HG02678 (cell line): ENCODE results near the gene CFLAR.
A peak's percentile ranks its signal among the peaks of the same experiment; 100 is the strongest.
"Not testable (repeated sequence)": the region's sequence is repeated elsewhere in the genome, so short reads cannot be mapped to it uniquely, and the experiment has no call there.

Experiments used
- ATAC-seq: cut with Tn5 transposase; IDR thresholded peaks from one replicate; pipeline ENCODE4 v1.9.1; 2021; ENCODE audit warnings: mild to moderate bottlenecking, moderate library complexity; ENCODE audit not compliant: unreplicated experiment

Gene CFLAR

DNA sequence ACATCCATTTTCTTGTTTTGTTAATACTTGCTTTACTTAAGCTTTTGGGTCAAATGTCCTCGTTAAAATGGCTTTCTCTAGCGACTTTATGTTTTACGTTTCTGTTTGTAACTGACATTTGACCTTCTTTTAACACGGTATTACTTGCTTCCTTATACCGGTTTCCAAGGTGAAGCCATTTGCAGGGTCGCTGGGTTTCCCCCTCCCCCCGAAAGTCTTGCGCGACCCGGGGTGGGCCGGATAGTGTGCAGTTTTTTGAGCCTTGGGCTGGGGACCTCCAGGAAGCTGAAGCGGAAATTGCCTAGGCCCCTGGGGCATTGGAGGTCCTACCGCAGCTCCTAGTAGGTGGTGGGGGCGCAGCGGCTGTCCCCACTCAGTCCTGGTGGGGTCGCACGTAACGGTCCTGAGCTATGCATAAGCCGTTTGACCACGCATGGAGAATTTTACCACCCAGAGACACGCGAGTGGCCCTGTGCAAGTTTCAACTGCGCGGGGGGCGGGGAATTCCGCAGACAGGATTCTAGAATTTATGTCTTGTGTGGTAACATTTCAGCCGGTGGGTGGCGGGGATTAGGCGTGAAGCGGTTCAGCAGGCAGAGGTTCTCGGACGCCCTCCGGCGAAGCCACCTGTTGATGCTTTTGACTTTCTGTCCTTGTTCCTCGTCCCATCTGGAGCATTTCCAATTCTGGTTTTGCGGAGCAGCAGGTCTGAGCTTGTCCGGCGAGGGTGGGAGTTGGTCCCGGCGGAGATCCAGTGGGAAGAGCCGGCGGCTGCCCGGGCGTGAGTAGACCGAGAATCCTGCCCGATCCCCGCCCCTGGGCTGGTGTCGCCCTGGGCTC is 2.4 kb downstream of the CFLAR start:
- peak; percentile 54 for ATAC-seq

GRCh38 chr2:201118961-201119854 is 3.2 kb downstream of the CFLAR start:
- no peak for ATAC-seq

DNA sequence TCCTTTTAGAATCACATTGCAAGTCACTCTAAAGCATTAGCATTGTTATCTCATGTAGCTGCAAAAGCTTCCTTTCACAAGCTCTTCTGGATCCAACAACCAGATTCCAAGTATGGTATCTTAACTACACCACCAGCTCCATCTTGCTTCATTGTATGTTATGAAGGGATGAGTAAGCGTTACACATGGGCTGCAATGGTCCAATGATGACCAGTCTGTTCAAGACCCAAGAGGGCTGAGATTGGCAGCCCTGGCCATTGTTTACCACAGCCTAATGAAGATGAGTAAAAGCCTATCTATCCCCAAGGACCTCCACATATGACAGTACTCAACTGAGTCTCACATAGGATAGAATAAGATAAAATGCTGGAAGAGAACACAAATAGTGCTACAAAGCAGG is 6.3 kb downstream of the CFLAR start:
- ATAC-seq, result no peak

- ATAC-seq, result no peak
These were observed 10.6 kb downstream of the CFLAR start for GRCh38 chr2:201126308-201127151.

GRCh38 chr2:201127152-201127511 is 11.2 kb downstream of the CFLAR start:
- ATAC-seq, result no peak

DNA sequence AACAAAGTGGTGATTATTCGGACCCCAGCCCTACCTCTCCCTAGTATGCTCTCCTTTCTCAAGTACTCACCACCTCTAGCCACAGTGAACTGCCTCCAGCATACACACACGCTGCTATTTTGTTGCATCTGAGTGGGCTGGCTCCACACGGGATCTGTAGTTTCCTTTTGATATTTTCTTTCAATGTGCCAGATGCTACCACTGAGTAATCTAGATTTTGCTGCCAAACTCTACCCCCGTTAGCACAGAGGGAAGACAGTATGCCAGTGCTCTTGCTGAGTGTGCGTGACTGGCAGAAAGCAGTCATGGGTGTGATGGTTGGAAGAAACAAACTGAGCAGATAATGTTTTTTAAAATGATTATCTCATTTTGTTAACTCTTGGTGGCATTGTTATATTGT is 11.6 kb downstream of the CFLAR start:
- no peak for ATAC-seq

DNA sequence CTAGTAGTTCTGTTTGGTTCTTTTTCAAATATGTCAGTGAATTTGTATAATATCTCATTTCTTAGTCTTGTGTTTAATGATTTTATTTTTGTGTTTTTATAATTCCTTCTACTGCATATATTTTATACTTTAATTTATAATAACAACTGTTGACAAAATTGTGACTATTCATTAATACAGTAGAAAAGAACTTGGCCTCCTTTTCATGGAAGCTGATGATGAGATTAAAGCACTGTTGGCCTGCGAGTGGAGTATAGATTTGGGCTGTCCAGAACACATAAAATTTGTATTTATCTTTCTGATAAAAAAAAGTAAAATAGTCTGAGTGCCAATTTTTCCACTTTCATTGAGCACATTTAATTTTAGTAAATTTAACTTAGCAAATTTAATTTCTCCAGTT is 12.1 kb downstream of the CFLAR start:
- ATAC-seq, result no peak

DNA sequence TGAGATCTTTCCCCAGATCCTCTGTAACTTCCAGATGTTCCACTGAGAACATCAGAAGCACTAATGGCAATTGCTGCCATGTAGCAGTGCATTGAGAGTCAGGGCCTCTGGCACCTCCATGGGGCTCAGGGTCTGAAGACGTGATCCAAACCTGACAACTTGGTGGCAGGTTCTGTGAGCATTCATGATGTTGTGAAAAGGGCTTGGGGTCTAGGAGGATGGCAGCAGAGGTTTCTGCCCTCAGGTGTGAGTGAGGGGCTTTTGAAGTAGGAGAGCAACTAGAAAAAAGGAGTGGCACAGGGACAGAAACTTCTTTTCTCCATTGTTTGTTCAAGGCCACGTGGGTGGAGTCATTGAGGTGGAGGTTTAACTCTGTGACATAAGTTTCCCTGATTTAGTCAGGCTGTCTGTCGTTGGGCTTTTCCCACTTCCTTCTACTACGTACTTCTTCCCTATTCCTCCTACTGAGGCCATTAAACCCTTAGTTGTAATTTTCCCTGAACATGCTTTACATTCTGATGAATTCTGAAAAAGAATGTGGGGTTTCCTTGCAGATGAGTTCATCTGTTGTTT is 13.1 kb downstream of the CFLAR start:
- peak; percentile 17 for ATAC-seq

GRCh38 chr2:201130524-201131186 is 14.7 kb downstream of the CFLAR start:
- ATAC-seq, result no peak

- peak; percentile 33 for ATAC-seq
These were observed 16.6 kb downstream of the CFLAR start for GRCh38 chr2:201132518-201132917.

DNA sequence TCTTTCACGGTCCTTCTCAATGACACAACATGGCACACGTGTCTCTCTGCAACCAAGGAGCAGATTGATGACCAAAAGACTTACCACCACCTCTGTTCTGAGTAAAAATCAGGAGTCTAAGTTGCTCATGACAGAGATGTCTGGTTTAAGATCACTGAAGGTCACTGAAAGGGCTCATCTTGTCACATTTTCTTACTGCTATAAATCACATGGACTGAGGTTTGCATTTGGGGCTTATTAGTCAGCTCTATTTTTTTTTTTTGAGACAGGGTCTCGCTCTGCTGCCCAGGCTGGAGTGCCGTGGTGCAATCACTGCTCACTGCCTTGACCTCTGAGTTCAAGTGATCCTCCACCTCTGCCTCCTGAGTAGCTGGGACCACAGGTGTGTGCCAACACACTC is 19.4 kb downstream of the CFLAR start:
- no peak for ATAC-seq

GRCh38 chr2:201136889-201137321 is 20.9 kb downstream of the CFLAR start:
- no peak for ATAC-seq

- ATAC-seq, result no peak
These were observed 21.8 kb downstream of the CFLAR start for GRCh38 chr2:201137505-201138400.

DNA sequence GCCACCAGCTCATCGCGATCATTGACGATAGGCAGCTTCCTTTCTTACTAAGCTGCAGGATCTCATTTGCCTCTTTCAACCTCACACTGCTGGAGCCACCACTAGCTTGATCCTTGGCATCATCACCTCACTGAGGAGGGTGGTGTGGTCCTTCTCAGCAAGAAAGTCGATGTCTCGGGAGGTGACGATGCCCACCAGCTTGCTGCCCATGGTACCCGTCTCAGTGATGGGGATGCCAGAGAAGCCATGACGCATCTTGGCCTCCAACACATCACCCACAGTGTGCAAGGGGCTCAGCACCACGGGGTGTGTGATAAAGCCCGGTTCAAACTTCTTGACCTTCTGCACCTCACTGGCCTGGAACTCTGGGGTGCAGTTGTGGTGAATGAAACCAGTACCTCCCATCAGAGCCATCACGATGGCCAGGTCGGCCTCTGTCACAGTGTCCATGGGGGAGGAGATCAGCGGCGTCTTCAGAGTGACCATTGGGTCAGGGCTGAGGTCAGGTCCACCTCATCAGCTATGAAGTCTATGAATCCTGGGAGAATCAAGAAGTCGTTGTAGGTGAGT is 22.5 kb downstream of the CFLAR start:
- no peak for ATAC-seq

DNA sequence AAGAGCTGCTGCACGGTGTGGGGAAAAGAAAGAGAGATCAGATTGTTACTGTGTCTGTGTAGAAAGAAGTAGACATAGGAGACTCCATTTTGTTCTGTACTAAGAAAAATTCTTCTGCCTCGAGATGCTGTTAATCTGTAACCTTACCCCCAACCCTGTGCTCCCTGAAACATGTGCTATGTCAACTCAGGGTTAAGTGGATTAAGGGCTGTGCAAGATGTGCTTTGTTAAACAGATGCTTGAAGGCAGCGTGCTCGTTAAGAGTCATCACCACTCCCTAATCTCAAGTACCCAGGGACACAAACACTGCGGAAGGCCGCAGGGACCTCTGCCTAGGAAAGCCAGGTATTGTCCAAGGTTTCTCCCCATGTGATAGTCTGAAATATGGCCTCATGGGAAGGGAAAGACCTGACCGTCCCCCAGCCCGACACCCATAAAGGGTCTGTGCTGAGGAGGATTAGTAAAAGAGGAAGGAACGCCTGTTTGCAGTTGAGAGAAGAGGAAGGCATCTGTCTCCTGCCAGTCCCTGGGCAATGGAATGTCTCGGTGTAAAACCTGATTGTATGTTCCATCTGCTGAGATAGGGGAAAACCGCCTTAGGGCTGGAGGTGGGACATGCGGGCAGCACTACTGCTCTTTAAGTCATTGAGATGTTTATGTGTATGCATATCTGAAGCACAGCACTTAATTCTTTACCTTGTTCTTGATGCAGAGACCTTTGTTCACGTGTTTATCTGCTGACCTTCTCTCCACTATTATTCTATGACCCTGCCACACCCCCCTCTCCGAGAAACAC is 23.2 kb downstream of the CFLAR start:
- not testable (repeated sequence) for ATAC-seq

DNA sequence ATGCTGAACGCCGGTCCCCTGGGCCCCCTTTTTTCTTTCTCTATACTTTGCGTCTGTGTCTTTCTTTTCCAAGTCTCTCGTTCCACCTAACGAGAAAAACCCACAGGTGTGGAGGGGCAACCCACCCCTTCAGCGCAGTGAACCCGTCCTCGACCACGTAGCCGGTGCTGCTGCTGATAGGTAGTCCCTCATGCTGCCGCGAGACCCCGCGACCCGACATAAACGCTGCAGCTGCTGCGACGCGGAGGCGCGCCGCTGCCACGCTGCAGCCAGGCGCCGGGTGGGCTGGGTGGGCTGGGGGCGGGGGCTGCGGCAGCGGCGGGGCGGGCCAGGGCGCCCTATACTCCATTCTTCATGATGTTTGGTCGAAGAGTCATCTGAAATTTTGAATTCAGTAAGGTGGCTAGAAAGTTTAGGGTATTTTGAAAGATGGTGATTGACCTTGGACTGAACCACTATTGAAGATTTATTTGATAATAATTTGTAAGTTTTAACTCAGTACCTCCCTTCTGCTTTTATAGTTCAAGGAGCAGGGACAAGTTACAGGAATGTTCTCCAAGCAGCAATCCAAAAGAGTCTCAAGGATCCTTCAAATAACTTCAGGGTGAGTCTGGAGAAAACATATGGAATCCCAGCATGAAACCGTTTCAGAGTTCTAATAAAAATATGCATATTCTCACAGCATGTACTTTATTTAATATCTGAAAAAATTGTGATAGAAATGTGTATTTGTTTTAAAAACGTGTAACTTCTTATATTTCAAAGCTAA is 24.1 kb downstream of the CFLAR start:
- no peak for ATAC-seq
